ENCODE data around the gene TIMMDC1. TPM values are rescaled to one million over a fixed set of nuclear protein-coding genes. Genes with fewer than 3 reads are reported as not detected.

TIMMDC1 gene
- total RNA-seq, 1 experiment from 2014 or later, result 121 TPM

DNA sequence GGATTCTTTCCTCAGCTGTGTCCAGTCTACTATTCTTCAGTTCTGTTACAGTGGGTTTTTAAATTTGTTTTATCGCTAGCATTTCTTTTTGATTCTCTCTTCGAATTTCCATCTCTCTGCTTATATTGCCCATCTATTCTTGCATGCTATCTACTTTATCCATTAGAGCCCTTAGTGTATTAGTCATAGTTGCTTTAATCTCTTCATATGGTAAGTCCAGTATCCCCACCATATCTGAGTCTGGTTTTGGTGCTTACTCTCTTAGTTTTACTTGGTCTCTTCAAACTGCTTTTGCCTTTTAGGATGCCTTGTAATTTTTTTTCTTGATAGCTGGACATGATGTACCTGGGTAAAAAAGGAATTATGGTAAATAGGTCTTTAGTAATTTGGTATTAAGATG lies 9.1 kb downstream of the TIMMDC1 start:
- Histone ChIP-seq H3K9ac (ENCODE audit: low read length) (no peak overlapping the region), H3K4me1 (ENCODE audit: control insufficient read depth in 1 of 2, insufficient read depth in 2 of 2, low read length in 2 of 2) (no peaks in the 10 kb centered on the region), H3K4me3 (replicated peaks in 1 of 2; ENCODE audit: low read depth in 1 of 2, low read length in 2 of 2) (no peak overlapping the region), H2AFZ (ENCODE audit: low read depth, low read length, poor library complexity, severe bottlenecking) (no peak overlapping the region), H3K79me2 (ENCODE audit: insufficient read depth, low read length) (peaks cover 20% of the 10 kb centered on the region), H3K36me3 (ENCODE audit: control insufficient read depth in 1 of 2, insufficient read depth in 2 of 2, low read length in 2 of 2) (peaks cover 14 to 17% of the 10 kb centered on the region in 2 experiments; a peak in 1 of 4 replicates), H3K27ac (ENCODE audit: low read depth, low read length) (no peak overlapping the region), H3K9me2 (ENCODE audit: insufficient read depth) (no peaks in the 10 kb centered on the region), H3K4me2 (ENCODE audit: low read length) (no peak overlapping the region), H3K9me3 (ENCODE audit: control insufficient read depth in 1 of 2, insufficient read depth in 1 of 2, low read depth in 1 of 2, low read length in 2 of 2) (no peaks in the 10 kb centered on the region), H4K20me1 (ENCODE audit: insufficient read depth) (no peaks in the 10 kb centered on the region), H3K27me3 (ENCODE audit: insufficient read depth, low read length) (no peaks in the 10 kb centered on the region)
- intact Hi-C loops (cut with micrococcal nuclease), result no loop called here
- POLR2A ChIA-PET, result no interaction called here
- RAD21 ChIA-PET (ENCODE audit: low non-redundant PET in 1 of 2, low total read pairs in 2 of 2, uncharacterized antibody in 2 of 2, unreplicated experiment in 2 of 2), result no interaction called here
- ATAC-seq (no peak), DNase-seq (ENCODE audit: low read depth, low spot score) (no peak)
- BruUV-seq (replicated peaks), result no TSS peak
- TF ChIP-seq YY1 (IDR thresholded peaks at IDR 0.05; ENCODE audit: extremely low read depth, insufficient replicate concordance, low read depth, low read length) (no peak), CBX3 (IDR thresholded peaks at IDR 0.05; ENCODE audit: low read depth) (no peak), CEBPB (IDR thresholded peaks at IDR 0.05; ENCODE audit: low read depth) (no peak), POLR2A (IDR thresholded peaks at IDR 0.05; ENCODE audit: borderline replicate concordance, extremely low read depth, insufficient read depth, insufficient read length) (no peak), JUND (IDR thresholded peaks at IDR 0.05) (no peak), EGR1 (IDR thresholded peaks at IDR 0.05; ENCODE audit: low read depth) (no peak), ZNF274 (IDR thresholded peaks at IDR 0.05; ENCODE audit: low read depth, low read length) (no peak), RAD21 (IDR thresholded peaks at IDR 0.05; ENCODE audit: low read depth) (no peak)
- TF ChIP-seq, protein P1, sequence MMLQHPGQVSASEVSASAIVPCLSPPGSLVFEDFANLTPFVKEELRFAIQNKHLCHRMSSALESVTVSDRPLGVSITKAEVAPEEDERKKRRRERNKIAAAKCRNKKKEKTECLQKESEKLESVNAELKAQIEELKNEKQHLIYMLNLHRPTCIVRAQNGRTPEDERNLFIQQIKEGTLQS (IDR thresholded peaks at IDR 0.05), result no peak
- TF ChIP-seq, protein P2, sequence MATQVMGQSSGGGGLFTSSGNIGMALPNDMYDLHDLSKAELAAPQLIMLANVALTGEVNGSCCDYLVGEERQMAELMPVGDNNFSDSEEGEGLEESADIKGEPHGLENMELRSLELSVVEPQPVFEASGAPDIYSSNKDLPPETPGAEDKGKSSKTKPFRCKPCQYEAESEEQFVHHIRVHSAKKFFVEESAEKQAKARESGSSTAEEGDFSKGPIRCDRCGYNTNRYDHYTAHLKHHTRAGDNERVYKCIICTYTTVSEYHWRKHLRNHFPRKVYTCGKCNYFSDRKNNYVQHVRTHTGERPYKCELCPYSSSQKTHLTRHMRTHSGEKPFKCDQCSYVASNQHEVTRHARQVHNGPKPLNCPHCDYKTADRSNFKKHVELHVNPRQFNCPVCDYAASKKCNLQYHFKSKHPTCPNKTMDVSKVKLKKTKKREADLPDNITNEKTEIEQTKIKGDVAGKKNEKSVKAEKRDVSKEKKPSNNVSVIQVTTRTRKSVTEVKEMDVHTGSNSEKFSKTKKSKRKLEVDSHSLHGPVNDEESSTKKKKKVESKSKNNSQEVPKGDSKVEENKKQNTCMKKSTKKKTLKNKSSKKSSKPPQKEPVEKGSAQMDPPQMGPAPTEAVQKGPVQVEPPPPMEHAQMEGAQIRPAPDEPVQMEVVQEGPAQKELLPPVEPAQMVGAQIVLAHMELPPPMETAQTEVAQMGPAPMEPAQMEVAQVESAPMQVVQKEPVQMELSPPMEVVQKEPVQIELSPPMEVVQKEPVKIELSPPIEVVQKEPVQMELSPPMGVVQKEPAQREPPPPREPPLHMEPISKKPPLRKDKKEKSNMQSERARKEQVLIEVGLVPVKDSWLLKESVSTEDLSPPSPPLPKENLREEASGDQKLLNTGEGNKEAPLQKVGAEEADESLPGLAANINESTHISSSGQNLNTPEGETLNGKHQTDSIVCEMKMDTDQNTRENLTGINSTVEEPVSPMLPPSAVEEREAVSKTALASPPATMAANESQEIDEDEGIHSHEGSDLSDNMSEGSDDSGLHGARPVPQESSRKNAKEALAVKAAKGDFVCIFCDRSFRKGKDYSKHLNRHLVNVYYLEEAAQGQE (IDR thresholded peaks at IDR 0.05; ENCODE audit: low read depth), result no peak
- CTCF ChIA-PET, result no interaction called here
